ENCODE measurements around the gene LIG1.
"Not testable (repeated sequence)": the region's sequence is repeated elsewhere in the genome, so short reads cannot be mapped to it uniquely, and the experiment has no call there.

LIG1 gene

GRCh38 chr19:48081106-48081505 is 89.0 kb downstream of the LIG1 start:
- no peak for DNase-seq (ENCODE audit: extremely low spot score)
- ChIA-PET POLR2A (no interaction called here), CTCF (interaction anchor here (0.6 kb wide), 1 partner anchor 14 kb away, joined by 3 read pairs; no protein-coding TSS in a partner anchor)
- TF ChIP-seq NFRKB (IDR thresholded peaks at IDR 0.05) (no peak), FOXM1 (IDR thresholded peaks at IDR 0.05; ENCODE audit: borderline replicate concordance) (no peak), L3MBTL2 (conservative IDR thresholded peaks at IDR 0.05) (no peak), FOXK2 (IDR thresholded peaks at IDR 0.05) (no peak), ZNF384 (IDR thresholded peaks at IDR 0.05) (no peak), ELF4 (IDR thresholded peaks at IDR 0.05) (no peak), CTBP1 (IDR thresholded peaks at IDR 0.05; ENCODE audit: borderline replicate concordance) (no peak), TARDBP (IDR thresholded peaks at IDR 0.05) (no peak), PKNOX1 (IDR thresholded peaks at IDR 0.05) (no peak), FOXA1 (IDR thresholded peaks at IDR 0.05) (no peak), ARNT (IDR thresholded peaks at IDR 0.05) (no peak), HDGF (IDR thresholded peaks at IDR 0.05; ENCODE audit: borderline replicate concordance) (no peak), BHLHE40 (IDR thresholded peaks at IDR 0.05; ENCODE audit: borderline replicate concordance) (no peak), LEF1 (IDR thresholded peaks at IDR 0.05; ENCODE audit: borderline replicate concordance) (no peak), SP1 (IDR thresholded peaks at IDR 0.05) (no peak), SUZ12 (IDR thresholded peaks at IDR 0.05) (no peak)

GRCh38 chr19:48070177-48070769 is 99.9 kb downstream of the LIG1 start:
- DNase-seq (ENCODE audit: extremely low spot score); CTCF ChIA-PET; POLR2A ChIA-PET: not testable (repeated sequence)

GRCh38 chr19:48069435-48069834 is 100.7 kb downstream of the LIG1 start:
- CTCF ChIA-PET: interaction anchor here (0.6 kb wide), 1 partner anchor 396 kb away, joined by 3 read pairs; no protein-coding TSS in a partner anchor
- peak; percentile 20 for DNase-seq (ENCODE audit: extremely low spot score)
- TF ChIP-seq FOXK2 (IDR thresholded peaks at IDR 0.05) (no peak), SP1 (IDR thresholded peaks at IDR 0.05) (no peak)
- POLR2A ChIA-PET: no interaction called here

All from HEK293T (cell line).